Raji (cell line): ENCODE data around the gene CRYL1.

ENCODE experiments used
- POLR2A ChIP-seq: IDR thresholded peaks from 2 replicates; pipeline ENCODE4 v1.6.1; 2011; ENCODE audit warnings: low read depth, low read length, control low read depth; ENCODE audit not compliant: insufficient read depth

Gene CRYL1

DNA sequence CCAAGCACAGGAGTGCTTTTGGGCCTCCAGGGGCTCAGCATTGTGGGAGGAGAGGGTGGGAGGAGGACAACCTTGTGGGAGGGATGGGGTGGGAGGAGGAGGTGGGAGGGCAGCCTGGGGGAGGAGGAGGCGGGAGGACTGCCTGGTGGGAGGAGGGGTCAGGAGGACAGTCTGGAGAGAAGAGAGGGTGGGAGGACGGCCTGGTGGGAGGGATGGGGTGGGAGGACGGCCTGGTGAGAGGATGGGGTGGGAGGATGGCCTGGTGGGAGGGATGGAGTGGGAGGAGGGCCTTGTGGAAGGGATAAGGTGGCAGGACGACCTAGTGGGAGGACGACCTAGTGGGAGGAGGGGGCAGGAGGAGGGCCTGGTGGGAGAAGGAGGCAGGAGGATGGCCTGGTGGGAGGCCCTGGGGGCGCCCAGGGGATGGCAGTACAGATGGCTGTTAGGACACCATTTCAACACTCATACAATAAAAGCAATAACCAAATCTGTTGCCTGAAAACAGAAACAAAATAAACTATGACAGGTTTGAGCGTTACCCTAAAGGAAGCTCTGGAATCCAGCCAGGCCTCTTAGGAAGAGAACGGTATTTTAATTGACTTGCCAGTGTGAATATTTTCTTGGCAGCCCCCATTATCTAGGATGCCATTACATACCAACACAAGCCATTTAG, 63.7 kb downstream of the CRYL1 start:
- TF ChIP-seq POLR2A = no peak

DNA sequence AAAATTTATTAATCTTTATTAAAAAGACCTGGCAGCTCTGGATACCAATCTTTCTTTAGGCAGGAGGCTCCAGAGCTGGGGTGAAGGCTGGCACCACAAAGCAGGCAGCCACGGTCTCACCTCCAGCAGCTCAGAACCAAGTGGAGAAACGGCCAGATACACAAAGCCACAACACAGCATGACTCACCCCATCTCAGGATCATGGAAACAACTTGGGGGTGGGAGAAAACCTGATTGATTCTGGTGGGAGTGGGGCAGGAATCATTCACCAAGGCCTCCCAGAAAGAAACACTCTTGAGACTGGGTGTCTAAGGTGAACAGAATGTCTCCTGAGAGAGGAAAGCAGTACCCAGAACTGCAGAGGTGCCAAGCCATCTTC, 64.2 kb downstream of the CRYL1 start:
- no peak for TF ChIP-seq POLR2A

- TF ChIP-seq POLR2A = no peak
Measured at GRCh38 chr13:20460761-20461160, 64.9 kb downstream of the CRYL1 start.

- TF ChIP-seq POLR2A = no peak
Measured at GRCh38 chr13:20457670-20458069, 68.0 kb downstream of the CRYL1 start.

GRCh38 chr13:20456737-20457136, 68.9 kb downstream of the CRYL1 start:
- TF ChIP-seq POLR2A = no peak

DNA sequence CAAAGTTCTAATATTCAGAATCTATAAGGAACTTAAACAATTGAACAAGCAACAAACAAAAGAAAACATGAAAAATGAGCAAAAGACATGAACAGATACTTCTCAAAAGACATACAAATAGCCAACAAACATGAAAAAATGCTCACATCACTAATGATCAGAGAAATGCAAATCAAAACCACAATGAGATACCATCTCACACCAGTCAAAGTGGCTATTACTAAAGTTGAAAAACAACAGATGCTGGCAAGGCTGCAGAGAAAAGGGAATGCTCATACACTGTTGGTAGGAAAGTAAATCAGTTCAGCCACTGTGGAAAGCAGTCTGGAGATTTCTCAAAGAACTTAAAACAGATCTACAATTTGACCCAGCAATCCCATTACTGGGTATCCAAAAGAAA, 74.3 kb downstream of the CRYL1 start:
- TF ChIP-seq POLR2A = no peak

DNA sequence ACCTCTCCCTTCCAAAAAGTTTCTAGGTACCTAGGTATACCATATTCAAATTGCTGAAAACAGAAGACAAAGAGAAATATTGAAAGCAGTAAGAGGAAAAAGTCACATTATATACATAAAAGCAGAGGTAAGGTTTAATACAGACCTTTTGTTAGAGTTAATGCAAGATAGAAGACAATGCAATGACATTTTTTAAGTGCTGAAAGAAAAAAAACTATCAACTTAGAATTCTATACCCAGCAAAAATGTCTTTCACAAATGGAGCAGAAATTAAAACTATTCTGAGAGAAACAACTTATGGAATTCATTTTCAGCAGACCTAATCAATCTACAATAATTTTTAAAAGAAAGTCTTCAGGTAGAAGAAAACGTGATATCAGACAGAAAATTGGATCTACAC, 77.2 kb downstream of the CRYL1 start:
- no peak for TF ChIP-seq POLR2A

DNA sequence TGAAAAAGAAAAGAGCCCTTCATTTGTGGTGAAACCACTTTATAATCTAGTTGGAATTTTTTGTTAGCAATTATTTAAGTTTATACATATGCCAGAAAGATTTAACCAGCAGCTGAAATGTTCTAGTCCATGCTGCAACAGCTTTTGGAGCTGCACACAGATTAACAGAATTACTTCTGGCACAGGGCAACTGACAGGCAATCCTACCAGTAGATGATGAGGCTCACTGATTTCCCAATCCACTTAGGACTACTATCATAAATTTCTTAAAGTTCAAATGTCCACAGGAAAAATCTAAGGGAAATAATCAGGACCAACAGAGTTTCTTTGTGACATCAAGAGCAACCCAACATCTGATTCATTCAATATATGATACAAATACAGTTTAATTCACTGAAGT, 78.8 kb downstream of the CRYL1 start:
- TF ChIP-seq POLR2A = no peak

- TF ChIP-seq POLR2A = no peak
Measured at GRCh38 chr13:20446405-20446804, 79.3 kb downstream of the CRYL1 start.

GRCh38 chr13:20442798-20443381, 82.8 kb downstream of the CRYL1 start:
- no peak for TF ChIP-seq POLR2A

GRCh38 chr13:20442375-20442774, 83.3 kb downstream of the CRYL1 start:
- no peak for TF ChIP-seq POLR2A

- TF ChIP-seq POLR2A = no peak
Measured at GRCh38 chr13:20441879-20442278, 83.8 kb downstream of the CRYL1 start.

GRCh38 chr13:20441056-20441455, 84.6 kb downstream of the CRYL1 start:
- TF ChIP-seq POLR2A = no peak

- TF ChIP-seq POLR2A = no peak
Measured at GRCh38 chr13:20439261-20439660, 86.4 kb downstream of the CRYL1 start.

GRCh38 chr13:20438801-20439200, 86.9 kb downstream of the CRYL1 start:
- no peak for TF ChIP-seq POLR2A

DNA sequence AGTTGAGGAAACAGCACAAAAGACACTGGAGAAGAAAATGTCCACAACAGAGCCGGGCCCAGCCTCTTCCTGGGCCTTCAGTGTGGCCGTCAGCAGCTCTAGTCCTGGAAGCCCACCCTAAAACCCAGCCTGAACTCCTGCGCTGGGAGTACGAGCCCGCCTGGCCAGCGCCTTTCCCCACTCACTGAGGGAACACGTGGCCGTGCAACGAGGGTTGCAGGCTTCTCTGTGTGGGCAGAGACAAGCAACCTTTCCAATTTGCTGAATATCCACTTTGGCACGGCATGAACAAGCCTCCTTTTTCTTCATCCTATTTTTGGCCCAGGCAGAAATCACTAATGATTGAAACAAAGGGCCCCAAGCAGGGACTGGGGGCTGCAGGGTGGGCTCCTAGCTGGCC, 89.2 kb downstream of the CRYL1 start:
- no peak for TF ChIP-seq POLR2A
